NOMO-1 (cell line): Measurements from ENCODE around the gene ADAMTS3.

Experiments used
- DNase-seq, 2 experiments: peaks; one replicate each; lab custom pipeline; 2025; ENCODE audit not compliant: unreplicated experiment in 2 of 2; lab: John Stamatoyannopoulos, UW

ADAMTS3 gene

GRCh38 chr4:72305620-72306019, 263.4 kb downstream of the ADAMTS3 start:
- DNase-seq, result no peak

GRCh38 chr4:72305080-72305479, 263.9 kb downstream of the ADAMTS3 start:
- DNase-seq, result no peak

GRCh38 chr4:72302981-72303704, 265.9 kb downstream of the ADAMTS3 start:
- peak; percentile 25 for DNase-seq

GRCh38 chr4:72301759-72302158, 267.3 kb downstream of the ADAMTS3 start:
- no peak for DNase-seq

GRCh38 chr4:72300126-72300525, 268.9 kb downstream of the ADAMTS3 start:
- DNase-seq, result no peak

GRCh38 chr4:72295966-72296557, 273.0 kb downstream of the ADAMTS3 start:
- DNase-seq, result peak in 1 of 2 experiments; percentile 26

GRCh38 chr4:72290737-72291136, 278.3 kb downstream of the ADAMTS3 start:
- no peak for DNase-seq

- no peak for DNase-seq
These were observed 282.1 kb downstream of the ADAMTS3 start for GRCh38 chr4:72286910-72287309.

GRCh38 chr4:72286185-72286584, 282.8 kb downstream of the ADAMTS3 start:
- DNase-seq, result no peak

- no peak for DNase-seq
These were observed 285.7 kb downstream of the ADAMTS3 start for GRCh38 chr4:72283357-72283756.

GRCh38 chr4:72280252-72280651, 288.8 kb downstream of the ADAMTS3 start:
- no peak for DNase-seq

GRCh38 chr4:72275381-72275780, 293.6 kb downstream of the ADAMTS3 start:
- DNase-seq, result no peak

- DNase-seq, result no peak
These were observed 294.8 kb downstream of the ADAMTS3 start for GRCh38 chr4:72274251-72274650.

GRCh38 chr4:72255269-72255668, 313.8 kb downstream of the ADAMTS3 start:
- DNase-seq, result no peak

- DNase-seq, result peak in 1 of 2 experiments; percentile 49
These were observed 325.4 kb downstream of the ADAMTS3 start for GRCh38 chr4:72243641-72244040.

GRCh38 chr4:72239487-72240116, 329.4 kb downstream of the ADAMTS3 start:
- no peak for DNase-seq
